HepG2 (cell line): ENCODE results near the gene COX18. TPM values are rescaled to one million over a fixed set of nuclear protein-coding genes. Genes with fewer than 3 reads are reported as not detected.

ENCODE experiments used
- ATAC-seq: fragments of 200-7000 bp; cut with Tn5 transposase; 3 replicates; pipeline ENCODE4 v1.9.1; 2020; ENCODE audit warnings: mild to moderate bottlenecking, moderate library complexity
- BruUV-seq: library from RNA; stranded (reverse); fragments of 400-500 nt; replicated peaks from 2 replicates; lab custom pipeline; 2021; lab: Mats Ljungman, UMichigan
- CTCF ChIA-PET: fragments of 300-600 bp; formaldehyde crosslinking; extraction: SDS; loops from one replicate; lab custom pipeline; 2021; ENCODE audit warnings: low total read pairs, inconsistent platforms, low intra/inter-chr PET ratio; lab: Yijun Ruan, JAX
- POLR2A ChIA-PET: fragments of 350-600 bp; sonication (Branson Sonifier 250); formaldehyde crosslinking; loops from one replicate; lab custom pipeline; 2020; ENCODE audit warnings: antibody characterized with exemption, inconsistent platforms; lab: Yijun Ruan, JAX
- DNase-seq: peaks from one replicate; pipeline ENCODE4 v3.0.0-alpha.2; 2015; ENCODE audit warnings: low spot score
- FAIRE-seq: peaks from 3 replicates; lab custom pipeline; 2011; peaks lifted over from hg19 to GRCh38; lab: Jason Lieb, UNC
- H2AFZ ChIP-seq: one replicate; pipeline ENCODE4 v1.6.1; 2011; ENCODE audit warnings: low read length, inconsistent platforms
- H3K27ac ChIP-seq: fragments of 300-600 bp; 3 replicates; pipeline ENCODE4 v1.8.0; 2011; ENCODE audit warnings: mixed run types, mild to moderate bottlenecking, mixed read lengths, low read length, inconsistent platforms; ENCODE audit not compliant: insufficient read depth; ENCODE audit errors: extremely low read length
- H3K27me3 ChIP-seq, 2 experiments: fragments of 200-600 bp in 1 of 2; 2 replicates in 1 of 2; 3 replicates in 1 of 2; pipeline versions ENCODE4 v1.6.0 to v1.8.0; 2011; ENCODE audit warnings: low read length in 2 of 2, mild to moderate bottlenecking in 2 of 2, moderate library complexity in 2 of 2, inconsistent platforms in 1 of 2; ENCODE audit not compliant: insufficient read depth in 2 of 2, control insufficient read depth in 1 of 2
- H3K36me3 ChIP-seq, 2 experiments: fragments of 200-600 bp in 1 of 2; replicated peaks in 1 of 2; 2 replicates in 1 of 2; 3 replicates in 1 of 2; pipeline versions ENCODE4 v1.5.1 to v1.8.0; 2011; ENCODE audit warnings: low read length in 2 of 2, inconsistent platforms in 1 of 2; ENCODE audit not compliant: insufficient read depth in 2 of 2, control insufficient read depth in 1 of 2
- H3K4me1 ChIP-seq: 2 replicates; pipeline ENCODE4 v1.5.1; 2012; ENCODE audit warnings: low read length, inconsistent platforms; ENCODE audit not compliant: insufficient read depth
- H3K4me2 ChIP-seq: 2 replicates; pipeline ENCODE4 v1.6.0; 2011; ENCODE audit warnings: low read depth, low read length, inconsistent platforms
- H3K4me3 ChIP-seq, 3 experiments: fragments of 200-600 bp in 1 of 3; sonication (generic), shearing (Covaris generic) in 1 of 3; replicated peaks in 1 of 3; 2 replicates each; pipeline ENCODE4 v1.5.1; 2011 to 2016; ENCODE audit warnings: low read length in 3 of 3, inconsistent platforms in 2 of 3, low read depth in 2 of 3, mild to moderate bottlenecking in 2 of 3, control low read depth in 1 of 3, mixed read lengths in 1 of 3; ENCODE audit not compliant: insufficient read depth in 1 of 3
- H3K79me2 ChIP-seq: one replicate; pipeline ENCODE4 v1.6.1; 2011; ENCODE audit warnings: low read length, inconsistent platforms; ENCODE audit not compliant: insufficient read depth
- H3K9ac ChIP-seq: 2 replicates; pipeline ENCODE4 v1.6.0; 2011; ENCODE audit warnings: mild to moderate bottlenecking, low read depth, low read length, inconsistent platforms; ENCODE audit not compliant: insufficient read depth
- H3K9me3 ChIP-seq: 2 replicates; pipeline ENCODE4 v1.5.1; 2012; ENCODE audit warnings: mild to moderate bottlenecking, low read length
- H4K20me1 ChIP-seq: 2 replicates; pipeline ENCODE4 v1.6.0; 2011; ENCODE audit warnings: inconsistent platforms, mild to moderate bottlenecking, low read length, moderate library complexity; ENCODE audit not compliant: insufficient read depth
- CHD2 ChIP-seq: IDR thresholded peaks from 2 replicates; pipeline ENCODE4 v1.6.1; 2011; ENCODE audit warnings: low read depth, low read length, improper control_type of control experiment
- ESRRA ChIP-seq: sonication (generic); formaldehyde crosslinking; IDR thresholded peaks from 2 replicates; pipeline ENCODE4 v1.5.1; 2020; ENCODE audit warnings: mild to moderate bottlenecking, low read depth, missing genetic modification reagents
- MTERF4 ChIP-seq: sonication (generic); formaldehyde crosslinking; IDR thresholded peaks from 2 replicates; pipeline ENCODE4 v1.8.0; 2023; ENCODE audit warnings: mild to moderate bottlenecking, missing genetic modification reagents
- NAIF1 ChIP-seq: sonication (generic); formaldehyde crosslinking; IDR thresholded peaks from 2 replicates; pipeline ENCODE4 v1.5.0; 2020; ENCODE audit warnings: mild to moderate bottlenecking, missing genetic modification reagents, borderline replicate concordance
- PHF5A ChIP-seq: IDR thresholded peaks from one replicate; pipeline ENCODE4 v1.6.1; 2018; ENCODE audit warnings: low read depth, missing genetic modification reagents; ENCODE audit not compliant: unreplicated experiment
- SMAD1 ChIP-seq: sonication (generic); formaldehyde crosslinking; IDR thresholded peaks from 2 replicates; pipeline ENCODE4 v1.4.0; 2020; ENCODE audit warnings: missing genetic modification reagents, low read depth, mild to moderate bottlenecking, borderline replicate concordance
- ZNF333 ChIP-seq: sonication (generic); formaldehyde crosslinking; IDR thresholded peaks from 2 replicates; pipeline ENCODE4 v1.4.0; 2020; ENCODE audit warnings: mild to moderate bottlenecking, missing genetic modification reagents, borderline replicate concordance
- ZNF446 ChIP-seq: sonication (generic); formaldehyde crosslinking; IDR thresholded peaks from 2 replicates; pipeline ENCODE4 v1.5.0; 2020; ENCODE audit warnings: mild to moderate bottlenecking, missing genetic modification reagents
- ZNF569 ChIP-seq: sonication (generic); formaldehyde crosslinking; IDR thresholded peaks from 2 replicates; pipeline ENCODE4 v1.5.0; 2020; ENCODE audit warnings: mild to moderate bottlenecking, missing genetic modification reagents, moderate library complexity, borderline replicate concordance
- ZNF629 ChIP-seq: sonication (generic); formaldehyde crosslinking; conservative IDR thresholded peaks from 2 replicates; pipeline ENCODE4 v1.5.0; 2020; ENCODE audit warnings: missing genetic modification reagents
- ZNF720 ChIP-seq: sonication (generic); formaldehyde crosslinking; IDR thresholded peaks from 2 replicates; pipeline ENCODE4 v1.4.0; 2020; ENCODE audit warnings: missing genetic modification reagents
- ZNF782 ChIP-seq: sonication (generic); formaldehyde crosslinking; IDR thresholded peaks from 2 replicates; pipeline ENCODE4 v1.4.0; 2020; ENCODE audit warnings: missing genetic modification reagents, mild to moderate bottlenecking, borderline replicate concordance
- ZNF816 ChIP-seq: sonication (generic); formaldehyde crosslinking; IDR thresholded peaks from 2 replicates; pipeline ENCODE4 v1.8.0; 2022; ENCODE audit warnings: missing genetic modification reagents, mild to moderate bottlenecking, borderline replicate concordance
- ZSCAN20 ChIP-seq: sonication (generic); formaldehyde crosslinking; IDR thresholded peaks from 2 replicates; pipeline ENCODE4 v1.4.0; 2020; ENCODE audit warnings: missing genetic modification reagents, mild to moderate bottlenecking, borderline replicate concordance
- WGBS: methylation state at CpG from one replicate; pipeline ENCODE4 v1.1.6; 2017; ENCODE audit warnings: low lambda C conversion rate; 5-methylcytosine and 5-hydroxymethylcytosine counted together
- in situ Hi-C: cut with HindIII; loops from 2 replicates; pipeline ENCODE4 v1.10.0; 2017; ENCODE audit warnings: low pct_unique_long_range_greater_than_20kb; ENCODE audit not compliant: extremely low pct_ligation_motif_present
- intact Hi-C: fragments of 100-400 bp; cut with micrococcal nuclease; formaldehyde crosslinking; loops from one replicate; pipeline ENCODE4 v1.10.0; 2022; ENCODE audit not compliant: unreplicated experiment
- polyA plus RNA-seq, 8 experiments: library from polyadenylated mRNA; depleted of rRNA in 3 of 8; stranded (reverse) in 7 of 8; unstranded in 1 of 8; fragments of >200 nt; fragmentation: Illumina TruSeq in 4 of 8; extraction: Trizol in 4 of 8; gene quantifications; 2 replicates each; pipeline versions ENCODE4 v1.2.1 to v1.2.3, GENCODE V29; 2011 to 2016; ENCODE audit warnings: low read depth in 4 of 8, missing spikeins in 1 of 8, mixed read lengths in 1 of 8; ENCODE audit not compliant: insufficient read depth in 1 of 8
- total RNA-seq, 5 experiments: library from RNA; depleted of rRNA; stranded (reverse); fragments of >200 nt; fragmentation: Illumina TruSeq; extraction: Trizol; gene quantifications; 2 replicates each; pipeline ENCODE4 v1.2.3, GENCODE V29; 2016; ENCODE audit warnings: low read depth in 1 of 5
- TF ChIP-seq, protein P1 (sequence below): fragments of 450-650 bp; IDR thresholded peaks from 2 replicates; pipeline ENCODE4 v1.6.1; 2016

Gene COX18
- total and polyA plus RNA-seq, 2 of the 13 experiments (the other 11 are each of a cell fraction or from before 2014, with no cell fraction given), result 8.7 to 21.3 TPM

DNA sequence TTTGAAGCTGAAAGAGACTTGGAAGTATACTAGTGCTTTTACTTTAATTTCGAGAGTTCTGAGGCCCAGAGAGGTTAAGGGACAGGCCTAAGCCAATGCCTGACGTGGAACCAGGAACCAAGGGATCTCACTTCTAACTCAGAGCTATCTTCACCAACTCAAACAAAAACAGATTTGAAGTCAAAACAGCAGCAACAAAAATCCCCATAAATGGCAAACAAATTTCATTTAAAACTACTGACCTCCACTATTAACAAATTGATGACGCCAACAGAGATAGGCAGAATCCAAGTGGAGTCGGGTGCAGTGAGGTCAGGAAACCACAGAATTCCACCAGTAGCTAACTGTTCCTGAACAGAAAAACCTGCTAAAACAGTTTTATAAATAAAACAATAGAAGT is 5.0 kb downstream of the COX18 start (continued):
- no peak for TF ChIP-seq PHF5A (CRISPR knock-in tag)
- TF ChIP-seq, protein P1, sequence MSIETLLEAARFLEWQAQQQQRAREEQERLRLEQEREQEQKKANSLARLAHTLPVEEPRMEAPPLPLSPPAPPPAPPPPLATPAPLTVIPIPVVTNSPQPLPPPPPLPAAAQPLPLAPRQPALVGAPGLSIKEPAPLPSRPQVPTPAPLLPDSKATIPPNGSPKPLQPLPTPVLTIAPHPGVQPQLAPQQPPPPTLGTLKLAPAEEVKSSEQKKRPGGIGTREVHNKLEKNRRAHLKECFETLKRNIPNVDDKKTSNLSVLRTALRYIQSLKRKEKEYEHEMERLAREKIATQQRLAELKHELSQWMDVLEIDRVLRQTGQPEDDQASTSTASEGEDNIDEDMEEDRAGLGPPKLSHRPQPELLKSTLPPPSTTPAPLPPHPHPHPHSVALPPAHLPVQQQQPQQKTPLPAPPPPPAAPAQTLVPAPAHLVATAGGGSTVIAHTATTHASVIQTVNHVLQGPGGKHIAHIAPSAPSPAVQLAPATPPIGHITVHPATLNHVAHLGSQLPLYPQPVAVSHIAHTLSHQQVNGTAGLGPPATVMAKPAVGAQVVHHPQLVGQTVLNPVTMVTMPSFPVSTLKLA, result no peak
- no peak for TF ChIP-seq ZSCAN20
- TF ChIP-seq ESRRA (CRISPR knock-in tag), result no peak

GRCh38 chr4:73055241-73055897 is 14.1 kb downstream of the COX18 start:
- in situ Hi-C loops (no loop called here), intact Hi-C loops (no loop called here)
- DNase-seq, result no peak
- H3K27ac ChIP-seq, result no peak overlapping the region
- no peak for FAIRE-seq
- CTCF ChIA-PET, result no interaction called here
- no peaks in the 10 kb centered on the region for H4K20me1 ChIP-seq
- H3K9ac ChIP-seq, result no peak overlapping the region
- no peaks in the 10 kb centered on the region for H3K79me2 ChIP-seq
- no peak overlapping the region for H2AFZ ChIP-seq
- 95% methylated on average over 2 of the region's 2 CpGs for WGBS
- ATAC-seq, result no peak
- H3K4me1 ChIP-seq, result no peaks in the 10 kb centered on the region
- TF ChIP-seq ZNF446 (CRISPR knock-in tag) (no peak), ZNF333 (CRISPR knock-in tag) (no peak), ZNF569 (no peak), ZNF816 (no peak), ZNF782 (CRISPR knock-in tag) (no peak), ZNF629 (CRISPR knock-in tag) (no peak), MTERF4 (CRISPR knock-in tag) (no peak), NAIF1 (CRISPR knock-in tag) (no peak), ZNF720 (CRISPR knock-in tag) (no peak), CHD2 (no peak), SMAD1 (CRISPR knock-in tag) (no peak)
- BruUV-seq, result no TSS peak
- peaks cover 0 to 28% of the 10 kb centered on the region in 2 experiments; a peak in 2 of 5 replicates for H3K36me3 ChIP-seq
- no peaks in the 10 kb centered on the region for H3K9me3 ChIP-seq
- H3K4me2 ChIP-seq, result no peak overlapping the region
- no peak overlapping the region for H3K4me3 ChIP-seq
- H3K27me3 ChIP-seq, result no peaks in the 10 kb centered on the region
- POLR2A ChIA-PET, result no interaction called here
